Activated T-helper 1 cell treated with anti-CD3 and anti-CD28 coated beads, Interleukin-2, amount 50 U/mL, for 16 hours (primary cell): ENCODE measurements around the gene SMC6.

ENCODE experiments used
- DNase-seq, 2 donors: peaks; one replicate each; pipeline ENCODE4 v3.0.0-alpha.2; 2020; ENCODE audit warnings: low read depth in 1 of 2, low spot score in 1 of 2

SMC6 gene

DNA sequence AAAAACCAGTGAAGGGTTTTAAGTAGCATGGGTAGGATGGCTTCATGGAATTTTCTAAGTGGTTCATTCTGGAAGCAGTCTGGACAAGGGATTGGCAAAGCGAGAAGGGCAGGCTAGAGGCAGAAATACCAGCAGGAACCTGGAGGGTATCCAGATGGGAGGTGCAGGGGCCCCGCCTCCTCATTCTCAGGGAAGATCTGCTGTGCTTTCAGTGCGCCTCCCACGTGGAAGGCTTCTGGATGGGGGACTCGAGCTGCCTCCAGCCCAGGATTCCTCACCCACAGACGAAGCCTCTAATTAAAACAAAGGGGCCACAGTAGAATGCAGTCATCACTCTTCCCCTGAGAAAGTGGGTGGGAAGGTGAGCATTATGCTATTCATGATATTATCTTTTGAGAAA lies 133.3 kb downstream of the SMC6 start:
- no peak for DNase-seq

DNA sequence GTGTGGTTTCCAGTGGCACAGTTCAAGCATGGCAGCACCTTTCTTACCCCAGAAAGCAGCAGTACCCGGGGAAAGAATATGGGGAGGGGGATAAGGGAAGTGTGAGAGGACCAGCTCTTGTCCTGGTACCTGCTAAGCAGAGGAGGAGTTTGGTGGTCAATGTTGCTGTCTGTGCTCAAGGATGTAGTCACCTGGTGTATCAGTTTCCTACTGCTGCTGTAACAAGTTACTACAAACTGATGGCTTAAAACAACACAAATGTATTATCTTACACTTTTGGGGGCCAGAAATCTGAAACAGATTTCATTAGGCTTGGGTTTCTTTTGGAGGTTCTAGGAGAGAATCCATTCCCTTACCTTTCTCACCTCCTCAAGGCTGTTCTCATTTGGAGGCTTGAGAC lies 135.7 kb downstream of the SMC6 start:
- DNase-seq = no peak

DNA sequence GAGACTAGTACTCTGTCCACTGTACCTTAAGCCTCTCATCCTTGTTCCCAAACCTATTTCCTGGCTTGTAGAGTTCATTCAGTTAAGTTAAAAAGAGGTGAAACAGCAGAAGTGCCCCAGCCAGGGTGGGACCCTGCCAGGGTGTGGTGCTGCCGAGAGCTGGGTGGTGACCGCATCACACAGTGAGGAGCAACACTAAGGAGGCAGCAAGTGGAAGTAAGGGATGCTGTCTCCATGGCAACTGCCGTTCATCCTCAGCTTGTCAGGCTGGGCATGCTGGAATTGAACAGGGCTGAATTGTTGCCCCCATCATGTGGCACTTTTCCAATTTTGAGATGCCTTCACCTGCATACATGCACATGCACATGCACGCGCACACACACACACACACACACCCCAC lies 136.1 kb downstream of the SMC6 start:
- DNase-seq = no peak

DNA sequence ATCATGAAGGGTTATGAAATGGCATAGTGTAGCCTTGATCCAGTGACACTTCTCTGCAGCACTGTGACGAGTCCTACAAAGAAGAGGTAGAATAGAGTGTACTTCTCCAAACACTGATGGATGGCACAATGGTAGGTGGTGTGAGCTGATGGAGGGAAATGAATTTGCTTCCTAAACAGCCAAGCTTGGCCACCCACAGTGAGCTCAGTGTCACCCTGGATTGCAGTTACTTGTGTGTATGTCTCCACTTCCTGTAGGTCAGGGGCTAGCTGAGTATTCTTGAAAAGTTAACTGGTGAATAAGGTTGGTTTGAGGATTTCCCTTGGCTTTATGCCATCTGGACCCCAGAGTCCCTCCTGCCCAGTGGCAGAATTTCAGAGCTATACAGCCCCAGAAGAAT lies 137.2 kb downstream of the SMC6 start:
- DNase-seq = no peak

DNA sequence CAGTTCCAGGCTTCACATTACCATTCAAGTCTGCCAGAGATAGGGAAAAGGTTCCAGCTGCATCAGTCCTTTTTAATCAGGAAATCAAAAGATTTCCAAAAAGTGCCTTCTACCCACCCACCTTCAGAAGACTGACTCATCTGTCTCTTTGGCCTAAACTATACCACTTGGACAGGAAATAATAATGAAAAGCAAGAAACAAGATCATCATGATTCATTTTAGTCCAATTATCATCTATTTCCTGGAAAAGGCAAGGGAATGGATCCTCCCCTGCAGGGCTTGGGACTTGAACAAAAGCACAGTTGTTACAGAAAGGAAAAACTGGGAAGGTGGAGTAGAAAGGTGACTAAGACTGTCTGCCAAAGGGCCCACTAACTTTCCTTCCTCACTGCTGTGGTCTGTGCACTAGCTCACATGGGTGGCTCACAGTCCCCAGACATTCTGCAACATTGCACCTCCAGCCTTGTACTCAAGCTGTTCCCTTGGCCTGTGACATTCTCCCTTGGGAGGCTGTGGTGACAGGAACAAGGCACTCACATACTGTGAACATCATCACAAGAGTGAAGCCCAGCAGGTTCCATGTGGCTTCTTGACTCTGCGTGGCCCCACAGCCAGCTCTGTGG lies 137.8 kb downstream of the SMC6 start:
- no peak for DNase-seq

DNA sequence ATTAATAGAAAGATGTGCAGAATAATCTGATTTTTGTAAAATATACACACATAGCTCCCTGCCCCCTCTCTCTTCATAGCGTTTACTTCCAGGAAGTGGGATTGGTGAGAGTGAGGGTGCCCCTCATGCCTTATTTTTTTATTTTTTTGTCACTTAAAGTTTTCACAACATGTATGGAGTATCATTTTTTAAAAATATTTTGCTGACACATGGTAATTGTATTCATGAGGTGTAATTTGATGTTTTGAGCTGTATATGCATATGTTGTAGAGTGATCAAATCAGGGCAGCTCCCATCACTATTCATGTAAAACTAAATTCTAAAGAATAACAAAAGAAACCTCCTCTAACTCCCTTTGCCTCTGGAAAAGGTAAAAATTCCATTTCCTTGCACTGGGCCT lies 138.5 kb downstream of the SMC6 start:
- no peak for DNase-seq

DNA sequence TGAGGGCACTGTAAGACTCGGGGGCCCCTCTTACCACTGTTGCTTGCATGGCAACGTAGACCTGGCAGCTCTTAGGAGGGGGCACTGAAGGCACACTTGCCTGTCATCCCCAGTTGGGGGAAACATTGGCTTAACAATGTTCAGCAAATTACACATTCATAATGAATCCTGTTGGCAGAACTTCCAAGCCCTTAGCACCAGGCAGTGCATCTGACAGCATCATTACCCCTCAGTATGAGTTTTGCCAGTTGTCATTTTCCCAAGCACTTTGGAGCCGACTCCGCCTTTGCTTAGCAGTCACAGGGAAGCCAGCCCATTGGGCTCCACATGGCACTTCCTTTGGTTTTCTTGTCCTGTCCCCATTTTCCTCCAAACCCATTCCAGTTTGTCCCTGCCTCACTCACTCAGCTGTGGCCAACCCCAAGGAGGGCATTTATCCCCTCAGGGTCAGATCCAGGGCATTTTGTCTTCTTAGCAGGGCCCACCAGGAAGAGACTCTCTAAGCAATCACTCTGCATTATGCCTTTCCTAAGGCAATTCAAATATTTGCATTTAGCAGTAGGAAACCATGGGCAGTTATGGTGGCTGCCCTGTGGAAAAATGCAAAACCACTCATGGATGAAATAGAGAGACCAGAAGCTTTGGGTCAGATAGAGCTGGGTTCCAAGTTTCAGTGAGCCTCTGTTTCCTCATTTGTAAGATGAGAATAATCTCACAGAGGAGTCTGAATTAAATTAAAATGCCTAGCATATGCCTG lies 139.3 kb downstream of the SMC6 start:
- DNase-seq = no peak
